ENCODE measurements around the gene PCNT.

DNA sequence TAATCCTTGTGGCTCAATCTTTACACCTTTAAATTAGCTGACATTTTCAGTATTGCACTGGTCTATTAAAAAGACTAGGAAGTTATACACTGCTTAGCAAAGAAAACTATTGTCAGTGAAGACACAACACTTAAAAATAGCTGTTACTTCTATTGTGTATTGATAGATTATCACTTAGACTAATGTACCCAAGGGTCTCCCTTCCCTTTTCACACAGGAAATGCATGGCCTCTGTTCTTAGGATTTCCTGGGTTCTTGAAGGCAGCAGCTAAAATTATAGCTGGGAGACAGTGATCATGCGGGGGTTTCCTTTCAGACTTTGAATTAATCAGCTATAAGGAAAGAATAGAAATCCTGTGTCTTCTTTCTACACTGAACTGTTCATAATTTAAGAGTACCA is 147.6 kb downstream of the PCNT start:
- TF ChIP-seq, protein P1, sequence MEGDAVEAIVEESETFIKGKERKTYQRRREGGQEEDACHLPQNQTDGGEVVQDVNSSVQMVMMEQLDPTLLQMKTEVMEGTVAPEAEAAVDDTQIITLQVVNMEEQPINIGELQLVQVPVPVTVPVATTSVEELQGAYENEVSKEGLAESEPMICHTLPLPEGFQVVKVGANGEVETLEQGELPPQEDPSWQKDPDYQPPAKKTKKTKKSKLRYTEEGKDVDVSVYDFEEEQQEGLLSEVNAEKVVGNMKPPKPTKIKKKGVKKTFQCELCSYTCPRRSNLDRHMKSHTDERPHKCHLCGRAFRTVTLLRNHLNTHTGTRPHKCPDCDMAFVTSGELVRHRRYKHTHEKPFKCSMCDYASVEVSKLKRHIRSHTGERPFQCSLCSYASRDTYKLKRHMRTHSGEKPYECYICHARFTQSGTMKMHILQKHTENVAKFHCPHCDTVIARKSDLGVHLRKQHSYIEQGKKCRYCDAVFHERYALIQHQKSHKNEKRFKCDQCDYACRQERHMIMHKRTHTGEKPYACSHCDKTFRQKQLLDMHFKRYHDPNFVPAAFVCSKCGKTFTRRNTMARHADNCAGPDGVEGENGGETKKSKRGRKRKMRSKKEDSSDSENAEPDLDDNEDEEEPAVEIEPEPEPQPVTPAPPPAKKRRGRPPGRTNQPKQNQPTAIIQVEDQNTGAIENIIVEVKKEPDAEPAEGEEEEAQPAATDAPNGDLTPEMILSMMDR (conservative IDR thresholded peaks at IDR 0.05; ENCODE audit: low read depth, low read length) = no peak
- TF ChIP-seq POLR2A (IDR thresholded peaks at IDR 0.05; ENCODE audit: low read depth, low read length) = no peak
- TF ChIP-seq, protein P2, sequence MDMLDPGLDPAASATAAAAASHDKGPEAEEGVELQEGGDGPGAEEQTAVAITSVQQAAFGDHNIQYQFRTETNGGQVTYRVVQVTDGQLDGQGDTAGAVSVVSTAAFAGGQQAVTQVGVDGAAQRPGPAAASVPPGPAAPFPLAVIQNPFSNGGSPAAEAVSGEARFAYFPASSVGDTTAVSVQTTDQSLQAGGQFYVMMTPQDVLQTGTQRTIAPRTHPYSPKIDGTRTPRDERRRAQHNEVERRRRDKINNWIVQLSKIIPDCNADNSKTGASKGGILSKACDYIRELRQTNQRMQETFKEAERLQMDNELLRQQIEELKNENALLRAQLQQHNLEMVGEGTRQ (IDR thresholded peaks at IDR 0.05; ENCODE audit: low read depth, low read length) = no peak
- TF ChIP-seq MAFK (IDR thresholded peaks at IDR 0.05; ENCODE audit: low read depth, low read length) = no peak
- TF ChIP-seq CEBPB (IDR thresholded peaks at IDR 0.05; ENCODE audit: low read depth, low read length) = no peak
- TF ChIP-seq RFX5 (IDR thresholded peaks at IDR 0.05; ENCODE audit: low read depth, low read length) = no peak
- TF ChIP-seq MAZ (IDR thresholded peaks at IDR 0.05; ENCODE audit: borderline replicate concordance, low read depth, low read length) = no peak
- TF ChIP-seq NFE2L2 (IDR thresholded peaks at IDR 0.05; ENCODE audit: low read depth, low read length) = no peak
- TF ChIP-seq RAD21 (IDR thresholded peaks at IDR 0.05; ENCODE audit: low read length) = no peak
- no peak for TF ChIP-seq RCOR1 (IDR thresholded peaks at IDR 0.05; ENCODE audit: insufficient replicate concordance, low read length)
- TF ChIP-seq SMC3 (IDR thresholded peaks at IDR 0.05; ENCODE audit: low read depth, low read length) = no peak
